ENCODE results near the gene COL23A1.

DNA sequence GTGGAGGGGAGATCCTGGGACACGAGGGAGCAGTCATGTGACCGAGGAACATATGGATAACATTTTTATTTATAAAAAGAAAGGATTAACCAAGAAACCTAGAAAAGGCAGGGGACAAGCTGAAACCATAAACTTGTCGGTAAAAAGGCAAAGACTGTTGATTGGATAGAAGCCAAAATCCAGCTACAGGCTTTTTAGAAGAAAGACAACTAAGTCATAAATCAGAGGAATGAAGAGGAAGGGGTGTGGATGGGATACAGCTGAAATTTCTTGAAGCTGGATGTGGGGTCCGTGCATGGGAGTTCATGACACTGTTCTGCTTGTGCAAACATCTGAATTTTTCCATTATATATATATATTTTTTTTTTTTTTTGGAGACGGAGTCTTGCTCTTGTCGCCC, 246.9 kb downstream of the COL23A1 start:
- TF ChIP-seq, protein P1, sequence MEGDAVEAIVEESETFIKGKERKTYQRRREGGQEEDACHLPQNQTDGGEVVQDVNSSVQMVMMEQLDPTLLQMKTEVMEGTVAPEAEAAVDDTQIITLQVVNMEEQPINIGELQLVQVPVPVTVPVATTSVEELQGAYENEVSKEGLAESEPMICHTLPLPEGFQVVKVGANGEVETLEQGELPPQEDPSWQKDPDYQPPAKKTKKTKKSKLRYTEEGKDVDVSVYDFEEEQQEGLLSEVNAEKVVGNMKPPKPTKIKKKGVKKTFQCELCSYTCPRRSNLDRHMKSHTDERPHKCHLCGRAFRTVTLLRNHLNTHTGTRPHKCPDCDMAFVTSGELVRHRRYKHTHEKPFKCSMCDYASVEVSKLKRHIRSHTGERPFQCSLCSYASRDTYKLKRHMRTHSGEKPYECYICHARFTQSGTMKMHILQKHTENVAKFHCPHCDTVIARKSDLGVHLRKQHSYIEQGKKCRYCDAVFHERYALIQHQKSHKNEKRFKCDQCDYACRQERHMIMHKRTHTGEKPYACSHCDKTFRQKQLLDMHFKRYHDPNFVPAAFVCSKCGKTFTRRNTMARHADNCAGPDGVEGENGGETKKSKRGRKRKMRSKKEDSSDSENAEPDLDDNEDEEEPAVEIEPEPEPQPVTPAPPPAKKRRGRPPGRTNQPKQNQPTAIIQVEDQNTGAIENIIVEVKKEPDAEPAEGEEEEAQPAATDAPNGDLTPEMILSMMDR (IDR thresholded peaks at IDR 0.05), result no peak
- TF ChIP-seq EZH2 (IDR thresholded peaks at IDR 0.05; ENCODE audit: borderline replicate concordance, insufficient read depth, low read depth, low read length, poor library complexity, severe bottlenecking), result no peak

Data from B cell (primary cell).